Measurements from ENCODE around the gene ALG13.
"Not testable (repeated sequence)": the region's sequence is repeated elsewhere in the genome, so short reads cannot be mapped to it uniquely, and the experiment has no call there.

ALG13 gene

GRCh38 chrX:111761578-111762135 lies 80.7 kb downstream of the ALG13 start:
- DNase-seq: no peak

DNA sequence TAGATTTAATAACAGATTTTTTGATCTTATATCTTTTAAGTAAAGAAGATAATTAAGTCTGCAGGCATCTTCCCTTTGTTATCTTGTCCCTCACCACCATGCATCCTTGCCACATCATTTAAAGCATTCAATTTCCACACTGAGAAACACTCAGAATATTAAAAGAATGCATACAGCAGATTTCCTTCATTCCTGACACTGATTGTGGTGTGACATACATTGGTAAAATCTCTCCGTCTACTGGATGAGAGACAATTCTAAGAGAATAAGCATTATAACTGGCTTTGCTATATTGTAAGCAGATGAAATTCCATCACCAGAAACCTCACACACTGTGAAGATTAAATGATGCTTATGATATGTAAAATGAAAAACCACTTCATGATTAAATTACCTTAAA lies 97.6 kb downstream of the ALG13 start:
- DNase-seq: no peak

DNA sequence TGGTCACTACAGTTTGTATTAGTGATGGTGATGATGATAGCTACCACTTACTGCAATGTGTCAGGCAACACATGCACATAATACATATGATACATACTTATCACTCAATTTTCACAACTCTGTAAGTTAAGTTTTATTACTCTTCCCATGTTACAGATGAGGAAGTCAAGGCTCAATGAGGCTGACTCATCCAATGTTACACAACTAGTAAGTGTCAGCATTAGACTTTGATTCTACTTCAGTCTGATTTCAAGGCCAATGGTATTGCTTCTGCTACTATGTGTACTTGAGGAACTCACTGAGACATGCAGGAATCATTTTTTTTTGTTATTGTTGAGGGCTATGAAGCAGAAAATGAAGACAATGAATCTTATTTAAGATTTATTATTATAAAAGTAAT lies 98.6 kb downstream of the ALG13 start:
- DNase-seq: no peak

DNA sequence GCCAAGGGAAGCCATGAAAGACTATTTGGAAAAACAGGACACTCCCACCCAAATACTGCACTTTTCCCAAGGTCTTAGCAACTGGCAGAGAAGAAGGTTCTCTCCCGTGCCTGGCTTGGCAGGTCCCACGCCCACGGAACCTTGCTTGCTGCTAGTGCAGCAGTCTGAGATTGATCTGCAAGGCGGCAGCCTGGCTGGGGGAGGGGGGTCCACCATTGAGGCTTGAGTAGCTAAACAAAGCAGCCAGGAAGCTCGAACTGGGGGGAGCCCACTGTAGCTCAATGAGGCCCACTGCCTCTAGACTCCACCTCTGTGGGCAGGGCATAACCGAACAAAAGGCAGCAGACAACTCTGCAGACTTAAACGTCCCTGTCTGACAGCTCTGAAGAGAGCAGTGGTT lies 103.7 kb downstream of the ALG13 start:
- DNase-seq: no peak

DNA sequence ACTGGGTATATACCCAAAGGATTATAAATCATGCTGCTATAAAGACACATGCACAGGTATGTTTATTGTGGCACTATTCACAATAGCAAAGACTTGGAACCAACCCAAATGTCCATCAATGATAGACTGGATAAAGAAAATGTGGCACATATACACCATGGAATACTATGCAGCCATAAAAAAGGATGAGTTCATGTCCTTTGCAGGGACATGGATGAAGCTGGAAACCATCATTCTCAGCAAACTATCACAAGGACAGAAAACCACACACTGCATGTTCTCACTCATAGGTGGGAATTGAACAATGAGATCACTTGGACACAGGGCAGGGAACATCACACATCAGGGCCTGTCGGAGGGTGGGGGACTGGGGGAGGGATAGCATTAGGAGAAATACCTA lies 109.1 kb downstream of the ALG13 start:
- not testable (repeated sequence) for DNase-seq

Measured in SHP77 (cell line).